ENCODE measurements around the gene SBK2. TPM values are rescaled to one million over a fixed set of nuclear protein-coding genes. Genes with fewer than 3 reads are reported as not detected.
A peak's percentile ranks its signal among the peaks of the same experiment; 100 is the strongest.
"Not testable (repeated sequence)": the region's sequence is repeated elsewhere in the genome, so short reads cannot be mapped to it uniquely, and the experiment has no call there.

Gene SBK2, protein sequence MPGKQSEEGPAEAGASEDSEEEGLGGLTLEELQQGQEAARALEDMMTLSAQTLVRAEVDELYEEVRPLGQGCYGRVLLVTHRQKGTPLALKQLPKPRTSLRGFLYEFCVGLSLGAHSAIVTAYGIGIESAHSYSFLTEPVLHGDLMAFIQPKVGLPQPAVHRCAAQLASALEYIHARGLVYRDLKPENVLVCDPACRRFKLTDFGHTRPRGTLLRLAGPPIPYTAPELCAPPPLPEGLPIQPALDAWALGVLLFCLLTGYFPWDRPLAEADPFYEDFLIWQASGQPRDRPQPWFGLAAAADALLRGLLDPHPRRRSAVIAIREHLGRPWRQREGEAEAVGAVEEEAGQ
- polyA plus RNA-seq (2013, experiment 1 of 2; ENCODE audit: insufficient read length): not detected
- 0.09 TPM for polyA plus RNA-seq (2013, experiment 2 of 2; ENCODE audit: insufficient read length)

DNA sequence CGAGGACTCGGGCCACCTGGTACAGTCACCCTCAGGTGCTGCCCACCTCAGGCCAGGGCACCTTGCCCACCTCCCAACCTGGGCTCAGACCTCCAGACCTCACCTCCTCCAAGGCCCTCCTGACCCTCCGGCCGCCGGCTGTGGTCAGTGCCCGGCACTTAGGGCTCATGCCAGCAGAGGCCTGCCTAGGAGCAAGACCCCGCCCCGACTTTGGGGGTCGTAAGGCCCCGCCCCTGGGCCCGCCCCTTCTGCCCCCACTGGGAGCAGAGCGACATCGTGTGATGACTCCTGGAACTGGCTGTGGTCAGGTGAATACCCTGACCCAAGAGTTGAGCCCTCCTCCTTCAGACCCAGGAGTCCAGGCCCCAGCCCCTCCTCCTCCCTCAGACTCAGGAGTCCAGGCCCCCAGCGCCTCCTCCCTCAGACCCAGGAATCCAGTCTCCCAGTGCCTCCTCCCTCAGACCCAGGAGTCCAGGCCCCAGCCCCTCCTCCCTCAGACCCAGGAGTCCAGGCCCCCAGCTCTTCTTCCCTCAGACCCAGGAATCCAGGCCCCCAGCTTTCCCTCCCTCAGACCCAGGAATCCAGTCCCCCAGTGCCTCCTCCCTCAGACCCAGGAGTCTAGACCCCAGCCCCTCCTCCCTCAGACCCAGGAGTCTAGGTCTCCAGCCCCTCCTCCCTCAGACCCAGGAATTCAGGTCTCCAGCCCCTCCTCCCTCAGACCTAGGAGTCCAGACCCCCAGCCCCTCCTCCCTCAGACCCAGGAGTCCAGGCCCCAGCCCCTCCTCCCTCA, at the start of gene SBK2:
Gene SBK2, minus strand, starts transcription at position 183 of the 790 bp plus-strand sequence. CDS start 839 bp downstream, outside the sequence.
- no peak for DNase-seq

DNA sequence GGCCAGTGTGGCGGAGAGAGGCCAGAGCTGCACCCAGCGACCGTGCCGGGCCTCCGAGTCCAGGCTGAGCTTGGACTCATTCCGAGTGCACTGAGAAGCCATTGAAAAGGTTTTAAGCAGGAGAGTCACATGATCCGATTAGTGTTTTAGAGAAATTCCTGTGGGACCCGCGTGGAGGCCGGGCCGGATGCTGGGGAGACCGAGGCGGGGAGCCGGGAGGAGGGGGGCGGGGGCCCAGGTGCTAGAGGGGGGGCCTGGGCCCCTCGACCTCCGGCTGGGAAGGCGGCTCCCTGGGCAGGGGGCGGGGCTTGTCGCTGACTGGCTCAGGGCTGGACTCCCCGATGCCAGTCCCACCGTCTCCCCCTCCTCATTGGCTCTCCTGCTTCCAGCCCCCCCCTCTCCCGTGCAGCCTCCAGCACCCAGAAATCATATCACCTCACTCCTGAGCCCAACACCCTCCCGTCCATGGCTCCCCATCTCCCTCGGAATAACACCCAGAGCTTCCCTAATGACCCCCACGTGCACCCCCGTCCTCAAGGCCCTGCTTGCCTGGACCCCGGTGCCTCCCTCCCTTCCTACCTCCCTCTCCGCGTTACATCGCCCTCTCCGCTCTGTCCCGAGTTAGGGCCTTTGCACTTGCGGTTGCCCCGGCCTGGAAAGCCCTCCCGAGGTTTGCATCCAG, 48.9 kb upstream of the SBK2 start:
- DNase-seq: peak; percentile 90

DNA sequence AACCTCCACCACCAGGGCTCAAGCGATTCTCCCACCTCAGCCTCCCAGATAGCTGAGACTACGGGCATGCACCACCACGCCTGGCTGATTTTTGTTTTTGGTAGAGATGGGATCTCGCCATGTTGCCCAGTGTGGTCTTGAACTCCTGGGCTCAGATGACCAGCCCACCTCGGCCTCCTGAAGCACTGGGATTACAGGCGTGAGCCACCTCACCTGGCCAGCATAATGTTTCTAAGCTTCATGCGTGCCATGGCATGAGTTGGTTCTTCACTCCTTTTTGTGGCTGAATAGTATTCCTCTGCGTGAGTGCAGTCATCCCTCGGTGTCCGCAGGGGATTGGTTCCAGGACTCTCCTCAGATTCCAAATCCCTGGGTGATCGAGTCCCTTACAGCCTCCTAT, 47.9 kb upstream of the SBK2 start:
- DNase-seq: no peak

DNA sequence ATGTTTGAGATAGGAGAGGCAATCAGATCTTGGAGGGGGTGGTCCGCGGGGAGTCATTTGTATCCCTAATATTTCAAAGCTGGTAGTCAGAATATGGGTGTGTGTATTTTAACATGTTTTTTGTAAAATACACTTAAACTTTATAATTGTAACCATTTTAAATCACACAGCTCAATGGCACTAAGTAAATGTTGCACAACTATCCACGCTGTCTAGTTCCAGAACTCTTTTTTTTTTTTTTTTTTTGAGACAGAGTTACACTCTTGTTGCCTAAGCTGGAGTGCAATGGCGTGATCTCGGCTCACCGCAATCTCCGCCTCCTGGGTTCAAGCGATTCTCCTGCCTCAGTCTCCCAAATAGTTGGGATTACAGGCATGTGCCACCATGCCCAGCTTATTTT, 47.0 kb upstream of the SBK2 start:
- not testable (repeated sequence) for DNase-seq

DNA sequence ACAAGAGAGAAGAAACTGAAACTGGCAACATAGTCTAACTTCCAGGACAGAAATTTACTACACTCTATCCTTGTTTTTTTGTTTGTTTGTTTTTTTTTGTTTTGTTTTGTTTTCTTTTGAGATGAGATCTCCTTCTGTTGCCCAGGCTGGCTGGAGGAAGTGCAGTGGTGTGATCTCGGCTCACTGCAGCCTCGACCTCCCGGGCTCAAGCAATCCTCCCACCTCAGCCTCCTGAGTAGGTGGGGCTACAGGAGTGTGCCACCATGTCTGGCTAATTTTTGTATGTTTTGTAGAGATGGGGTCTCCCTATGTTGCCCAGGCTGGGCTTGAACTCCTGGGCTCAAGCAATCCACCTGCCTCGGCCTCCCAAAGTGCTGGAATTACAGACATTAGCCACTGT, 45.4 kb upstream of the SBK2 start:
- not testable (repeated sequence) for DNase-seq

DNA sequence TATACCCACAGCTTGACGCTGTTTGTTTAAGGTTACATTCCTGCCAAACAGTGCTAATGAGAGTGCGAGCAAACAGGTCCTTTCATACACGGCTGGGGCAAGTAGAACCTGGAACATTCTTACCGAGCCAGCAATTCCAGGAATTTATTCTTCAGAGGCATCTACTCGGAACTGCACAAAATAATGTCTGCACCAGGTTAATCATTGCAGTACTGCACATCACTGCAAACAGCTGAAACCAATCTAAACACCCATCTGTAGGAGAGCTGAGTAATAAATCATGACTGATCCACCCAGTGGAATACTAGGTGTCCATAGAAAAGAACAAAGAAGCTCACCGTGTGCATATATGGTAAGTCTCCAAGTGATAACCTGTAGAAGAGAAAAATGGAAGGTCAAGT, 44.9 kb upstream of the SBK2 start:
- DNase-seq: peak; percentile 31

DNA sequence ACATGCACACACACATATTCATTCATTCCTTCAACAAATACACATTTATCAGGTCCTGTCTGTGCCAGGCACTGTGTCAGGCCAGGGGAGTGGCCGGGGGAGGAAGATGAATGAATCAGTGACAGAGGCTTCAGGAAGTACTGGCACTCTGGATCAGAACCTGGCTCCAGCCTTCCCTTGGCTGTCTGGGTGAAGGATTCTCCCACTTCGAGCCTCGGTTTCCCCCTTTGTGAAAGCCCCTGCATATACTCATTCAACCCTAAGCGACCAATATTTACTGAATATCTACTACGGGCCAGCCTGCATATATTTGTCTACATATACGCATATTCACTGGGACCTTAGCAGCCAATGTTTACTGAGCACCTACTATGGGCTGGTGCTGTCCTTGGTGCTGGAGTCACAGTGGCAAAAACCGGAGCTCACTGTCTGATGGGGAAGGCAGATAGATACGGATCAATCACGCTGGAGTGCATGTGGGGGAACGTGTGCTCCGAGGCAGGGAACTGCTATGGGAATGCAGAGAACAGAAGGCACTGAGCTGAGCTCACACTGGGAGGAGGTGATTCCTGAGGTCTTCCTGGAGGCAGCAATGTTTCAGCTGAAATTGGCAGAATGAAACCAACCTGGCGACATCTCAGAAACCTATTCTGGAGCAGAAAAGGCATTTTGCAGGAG, 44.4 kb upstream of the SBK2 start:
- DNase-seq: no peak

DNA sequence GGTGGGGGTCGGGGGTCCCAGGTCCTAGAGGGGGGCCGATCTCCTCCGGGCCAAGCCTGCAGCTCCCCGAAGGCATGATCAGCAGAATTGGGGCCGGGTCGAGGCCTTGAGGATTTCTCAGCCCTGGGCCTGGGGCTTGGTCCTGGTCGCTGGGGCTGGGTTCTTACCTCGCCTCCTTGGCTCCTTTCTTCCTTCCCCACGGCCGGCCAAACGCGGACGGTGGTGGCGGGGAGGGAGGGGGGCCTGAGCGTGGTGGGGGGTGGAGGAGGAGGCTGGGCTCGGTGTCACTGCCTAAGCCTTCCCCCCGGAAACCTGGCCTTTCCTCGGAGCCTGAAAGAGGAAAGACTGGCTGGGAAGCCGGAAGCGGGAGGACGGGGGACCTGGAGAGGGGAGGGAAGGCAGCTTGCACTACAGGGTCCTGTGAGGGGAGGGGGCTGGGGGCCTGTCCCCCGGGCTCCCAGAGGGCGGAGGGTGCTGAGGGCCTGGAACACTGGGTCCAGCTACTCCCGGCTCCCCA, 43.8 kb upstream of the SBK2 start, which contains the start of gene ZNF579:
Gene ZNF579, minus strand, starts transcription at position 221 of the 517 bp plus-strand sequence. CDS start 1,209 bp downstream, outside the sequence.
- peak; percentile 91 for DNase-seq

DNA sequence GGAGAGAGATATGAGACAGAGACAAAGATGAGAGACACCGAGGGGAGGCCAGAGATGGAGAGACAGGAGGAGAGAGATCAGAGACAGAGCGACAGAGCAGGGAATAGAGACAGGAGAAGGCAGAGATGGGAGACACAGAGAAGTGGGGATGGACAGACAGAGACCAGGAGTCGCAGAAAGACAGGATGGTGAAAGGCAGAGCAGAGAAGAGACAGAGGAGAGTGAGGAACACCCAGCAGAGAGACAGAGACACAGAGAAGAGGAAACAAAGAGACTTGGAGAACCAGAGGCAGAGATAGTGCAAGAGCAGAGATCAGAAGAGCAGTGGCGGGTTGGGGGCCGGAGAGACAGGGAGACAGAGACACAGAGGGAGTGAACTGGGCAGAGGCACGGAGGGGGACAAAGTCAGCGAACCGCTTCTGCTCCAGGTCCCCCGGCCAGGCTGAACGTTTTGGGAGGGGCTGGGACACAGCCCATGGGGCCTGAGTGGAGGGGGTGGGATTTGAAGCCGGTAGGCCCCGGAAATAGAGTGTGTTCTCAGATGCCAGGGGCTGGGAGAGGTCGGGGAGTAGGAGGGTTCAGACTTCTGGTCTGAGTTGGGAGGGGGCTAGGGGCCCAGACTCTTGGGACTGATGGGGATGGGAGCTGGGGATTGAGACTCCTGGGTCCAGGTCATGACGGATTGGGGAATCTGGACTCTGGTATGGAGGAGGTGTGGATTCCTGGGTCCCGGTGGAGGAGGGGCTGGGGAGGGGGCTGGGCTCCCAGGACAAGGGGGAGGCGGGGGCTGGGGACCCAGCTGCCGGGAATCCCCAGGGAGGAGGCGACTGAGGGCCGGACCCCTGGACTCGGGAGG, 43.1 kb upstream of the SBK2 start:
- DNase-seq: peak; percentile 31

DNA sequence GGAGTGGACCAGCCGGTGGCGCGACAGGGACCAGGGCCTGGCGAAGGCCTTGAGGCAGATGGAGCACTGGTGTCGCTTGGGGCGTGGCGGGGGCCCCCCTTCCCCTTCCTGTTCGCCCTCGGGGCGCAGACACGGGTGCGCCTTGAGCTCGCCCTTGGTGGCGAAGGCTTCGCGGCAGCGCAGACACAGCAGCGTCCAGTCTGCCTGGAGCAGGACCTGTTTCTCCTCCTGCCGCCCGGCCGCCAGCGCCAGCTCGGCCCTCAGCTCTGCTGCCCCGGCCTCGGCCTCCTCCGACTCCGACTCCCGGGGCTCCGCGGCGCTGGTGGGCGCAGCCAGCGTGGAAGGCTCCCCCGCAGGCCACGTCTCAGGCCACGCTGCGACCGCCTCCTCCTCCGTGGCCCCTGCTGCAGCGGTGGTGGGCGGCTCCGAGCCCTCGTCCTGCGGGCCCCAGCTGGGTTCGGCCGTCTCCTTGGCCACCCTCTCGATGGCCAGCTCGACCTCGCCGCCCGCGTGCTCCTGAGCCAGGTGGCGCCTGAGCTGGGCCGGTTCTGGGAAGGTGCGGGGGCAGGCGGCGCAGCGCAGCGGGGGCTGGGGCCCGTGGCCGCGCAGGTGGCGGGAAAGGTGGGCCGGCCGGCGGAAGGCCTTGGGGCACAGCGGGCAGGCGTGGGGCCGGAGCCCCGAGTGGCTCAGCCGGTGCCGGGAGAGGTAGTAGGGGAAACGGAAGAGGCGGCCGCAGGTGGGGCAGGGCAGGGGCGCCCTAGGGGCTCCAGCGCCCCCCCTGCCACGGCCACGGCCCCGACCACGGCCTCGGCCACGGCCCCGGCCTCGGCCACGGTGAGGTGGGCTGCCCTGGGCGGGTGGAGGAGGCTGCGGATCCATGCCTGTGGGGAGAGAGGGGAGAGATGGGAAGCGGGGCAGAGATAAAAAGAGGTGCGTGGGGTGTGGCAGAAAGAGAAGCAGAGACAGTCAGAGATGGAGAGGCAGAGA, 42.1 kb upstream of the SBK2 start:
- DNase-seq: no peak

DNA sequence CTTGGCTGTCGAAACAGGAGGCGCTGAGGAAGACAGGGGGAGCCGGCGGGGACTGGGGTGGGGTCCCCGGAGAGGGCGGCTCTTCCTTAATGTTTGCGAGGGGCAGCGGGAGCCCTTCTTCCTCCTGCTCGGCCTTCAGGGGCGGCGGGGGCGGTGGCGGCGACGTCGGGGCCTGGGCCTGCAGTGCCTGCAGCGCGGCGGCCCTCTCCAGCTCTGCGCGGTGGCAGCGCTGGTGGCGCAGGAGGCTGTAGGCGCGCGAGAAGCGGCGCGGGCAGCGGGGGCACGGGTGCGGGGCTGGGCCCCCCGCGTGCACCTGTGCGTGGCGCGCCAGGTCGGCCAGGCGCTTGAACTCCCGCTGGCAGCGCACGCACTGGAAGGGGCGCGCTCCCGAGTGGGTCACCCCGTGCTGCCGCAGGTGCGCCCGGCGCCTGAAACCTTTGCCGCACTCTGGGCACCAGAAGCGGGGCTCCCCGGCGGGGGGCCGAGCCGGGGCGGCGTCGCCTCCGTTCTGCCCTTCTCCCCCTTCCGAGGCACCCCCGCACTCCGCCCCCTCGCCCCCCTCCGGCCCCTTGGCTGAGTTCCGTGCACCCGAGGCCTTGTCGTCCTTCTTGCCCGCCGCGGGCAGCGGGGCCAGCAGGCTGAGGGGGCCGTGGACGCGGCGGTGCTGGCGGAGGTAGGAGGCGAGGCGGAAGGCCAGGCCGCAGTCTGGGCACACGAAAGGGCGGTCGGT, 41.3 kb upstream of the SBK2 start:
- DNase-seq: no peak

DNA sequence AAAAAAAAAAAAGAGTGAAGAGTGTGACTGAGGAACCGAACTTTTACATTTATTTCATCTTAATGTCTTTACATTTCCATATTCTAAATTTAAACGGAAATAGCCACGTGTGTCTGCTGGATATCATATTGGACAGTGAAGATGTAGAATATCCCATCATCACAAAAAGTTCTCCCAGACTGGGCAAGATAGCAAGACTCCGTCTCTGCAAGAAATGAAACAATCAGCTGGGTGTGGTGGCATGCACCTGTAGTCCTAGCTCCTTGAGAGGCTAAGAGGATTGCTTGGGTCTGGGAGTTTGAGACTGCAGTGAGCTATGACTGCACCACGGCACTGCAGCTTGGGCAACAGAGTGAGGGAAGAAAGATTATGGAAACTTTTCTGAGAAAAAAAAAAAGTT, 39.8 kb upstream of the SBK2 start:
- DNase-seq: no peak

DNA sequence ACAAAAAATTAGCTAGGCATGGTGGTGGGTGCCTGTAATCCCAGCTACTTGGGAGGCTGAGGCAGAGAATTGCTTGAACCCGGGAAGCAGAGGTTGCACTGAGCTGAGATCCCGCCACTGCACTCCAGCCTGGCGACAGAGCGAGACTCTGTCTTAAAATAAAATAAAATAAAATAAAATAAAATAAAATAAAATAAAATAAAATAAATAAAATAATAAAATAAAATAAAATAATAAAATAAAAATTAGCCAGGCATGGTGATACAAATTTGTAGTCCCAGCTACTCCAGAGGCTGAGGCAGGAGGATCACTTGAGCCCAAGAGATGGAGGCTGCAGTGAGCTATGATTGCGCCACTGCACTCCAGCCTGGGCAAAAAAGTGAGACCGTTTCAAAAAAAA, 37.0 kb upstream of the SBK2 start:
- not testable (repeated sequence) for DNase-seq

DNA sequence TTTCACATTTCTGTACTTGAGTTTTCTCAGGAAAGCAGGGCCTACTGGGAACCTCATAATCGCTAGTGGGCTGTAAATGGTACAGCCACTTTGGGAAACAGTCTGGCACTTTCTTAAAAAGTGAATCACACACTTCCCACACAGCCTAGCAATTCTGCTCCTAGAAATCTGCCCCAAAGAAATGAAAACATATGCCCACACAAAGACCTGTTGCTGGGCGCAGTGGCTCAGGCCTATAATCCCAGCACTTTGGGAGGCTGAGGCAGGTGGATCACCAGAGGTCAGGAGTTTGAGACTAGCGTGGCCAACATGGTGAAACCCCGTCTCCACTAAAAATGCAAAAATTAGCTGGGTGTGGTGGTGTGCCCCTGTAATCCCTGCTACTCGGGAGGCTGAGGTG, 32.5 kb upstream of the SBK2 start:
- not testable (repeated sequence) for DNase-seq

DNA sequence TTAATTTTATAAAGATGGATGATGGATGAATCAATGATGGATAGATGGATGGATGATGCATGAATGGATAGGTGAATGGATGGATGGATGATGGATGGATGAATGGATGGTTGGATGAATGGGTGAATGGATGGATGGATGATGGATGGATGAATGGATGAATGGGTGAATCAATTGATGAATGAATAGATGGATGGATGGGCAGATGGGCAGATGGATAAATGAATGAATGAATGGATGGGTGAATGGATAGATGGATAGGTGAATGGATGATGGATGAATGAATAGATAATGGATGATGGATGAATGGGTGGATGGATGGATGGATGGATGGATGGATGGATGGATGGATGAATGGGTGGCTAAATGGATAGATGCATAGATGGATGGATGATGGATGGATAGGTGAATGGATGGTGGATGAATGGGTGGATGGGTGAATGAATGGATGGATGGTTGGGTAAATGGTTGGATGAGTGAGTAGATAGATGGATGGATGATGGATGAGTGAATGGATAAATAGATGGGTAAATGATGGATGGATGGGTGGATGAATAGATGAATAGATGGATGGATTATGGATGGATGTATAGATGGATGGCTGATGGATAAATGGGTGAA, 30.9 kb upstream of the SBK2 start:
- no peak for DNase-seq

DNA sequence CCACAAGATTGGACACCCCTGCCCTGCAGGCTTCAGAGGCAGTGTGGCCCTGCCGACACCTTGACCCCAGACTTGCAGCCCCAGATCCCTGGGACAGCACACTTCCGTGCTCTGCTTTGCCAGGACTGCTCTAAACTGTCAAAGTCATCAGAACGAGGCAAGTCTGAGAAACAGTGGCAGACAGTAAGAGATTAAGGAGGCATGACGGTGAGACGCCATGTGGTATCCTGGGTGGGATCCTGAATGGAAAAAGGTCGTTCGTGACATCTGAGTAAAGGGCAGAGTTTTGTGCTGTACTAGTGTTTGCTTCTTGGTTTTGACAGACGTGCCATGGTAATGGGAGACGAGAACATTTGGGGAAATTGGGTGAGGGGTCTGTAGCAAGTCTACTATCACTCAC, 29.9 kb upstream of the SBK2 start:
- DNase-seq: no peak

DNA sequence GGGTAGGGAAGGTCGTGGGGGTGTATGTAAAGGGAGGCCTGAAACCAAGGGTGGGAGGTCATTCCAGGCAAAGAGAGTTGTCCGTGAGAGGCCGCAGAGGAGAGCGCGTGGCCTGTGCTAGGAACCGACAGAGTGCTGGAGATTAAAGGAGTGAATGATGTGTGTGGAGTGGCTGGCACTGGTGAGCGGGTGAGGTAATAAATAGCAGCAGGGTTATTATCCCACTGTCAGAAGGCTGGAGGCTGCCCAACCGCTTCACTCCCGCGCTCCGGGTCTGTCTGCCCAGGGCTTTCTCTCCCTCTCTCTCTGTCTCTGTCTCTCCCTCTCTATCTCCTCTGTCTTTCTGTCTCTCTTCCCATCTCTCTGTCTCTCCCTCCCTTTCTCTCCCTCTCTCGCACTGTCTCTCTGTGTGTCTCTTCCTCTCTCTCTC, 26.3 kb upstream of the SBK2 start:
- DNase-seq: no peak

DNA sequence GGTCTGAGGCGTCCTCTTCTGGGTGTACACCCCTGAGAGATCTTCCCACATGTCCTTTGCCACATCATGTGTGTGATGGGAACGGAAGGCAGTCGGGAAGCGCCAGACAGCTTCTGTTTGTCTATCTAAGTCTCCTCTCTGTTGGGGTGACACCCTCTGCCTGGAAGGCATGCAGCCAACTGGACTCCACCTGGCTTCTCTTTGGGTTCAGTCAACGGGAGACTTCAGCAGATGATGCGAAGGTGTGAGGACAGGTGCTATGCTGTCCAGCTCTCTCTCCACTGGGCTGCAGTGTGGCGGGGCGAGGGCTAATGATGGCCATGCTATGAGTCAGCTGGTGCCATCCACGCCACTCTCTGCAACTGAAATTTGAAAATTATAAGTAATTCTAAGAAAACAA, 22.8 kb upstream of the SBK2 start:
- no peak for DNase-seq

DNA sequence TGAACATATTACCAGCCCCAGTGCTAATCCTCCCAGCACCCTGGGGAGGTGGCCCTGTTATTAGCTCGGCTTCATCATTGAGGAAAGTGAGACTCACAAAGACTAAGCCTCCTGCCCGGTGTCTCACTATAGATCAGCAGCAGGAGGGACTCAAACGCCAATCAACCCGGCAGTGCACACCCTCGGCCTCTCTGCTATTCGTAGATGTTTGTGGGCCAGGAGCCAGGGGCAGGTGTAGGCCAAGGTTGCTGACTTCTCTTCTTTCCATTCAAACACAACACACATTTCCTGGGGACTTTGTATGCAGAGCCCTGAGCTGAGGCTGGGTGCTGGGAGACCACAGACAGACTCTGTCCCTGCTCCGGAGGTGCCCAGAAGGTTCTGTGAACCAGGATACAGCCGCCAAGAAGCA, 17.8 kb upstream of the SBK2 start:
- no peak for DNase-seq

All from fibroblast of skin of abdomen (primary cell).